NCI-H2227 (cell line): ENCODE data around the gene MRPL23.
"Not testable (repeated sequence)": the region's sequence is repeated elsewhere in the genome, so short reads cannot be mapped to it uniquely, and the experiment has no call there.

Experiments used
- DNase-seq: peaks from one replicate; lab custom pipeline; 2025; ENCODE audit not compliant: unreplicated experiment; lab: John Stamatoyannopoulos, UW

Gene MRPL23

DNA sequence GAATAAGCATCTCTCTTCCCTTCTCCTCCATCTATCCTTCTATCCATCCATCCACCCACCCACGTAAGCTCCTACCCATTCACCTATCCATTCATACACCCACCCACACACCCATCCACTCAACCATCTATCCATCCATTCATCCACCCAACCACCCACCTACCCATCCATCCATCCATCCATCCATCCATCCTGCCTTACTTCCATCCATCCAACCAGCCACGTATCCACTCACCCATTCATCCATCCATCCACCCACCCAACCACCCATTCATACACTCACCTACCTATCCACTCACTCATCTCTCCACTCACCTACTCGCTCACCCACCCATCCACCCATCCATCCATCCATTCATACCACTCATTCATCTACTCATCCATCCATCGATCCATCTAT lies 14.5 kb upstream of the MRPL23 start:
- DNase-seq, result no peak

- DNase-seq, result no peak
Observed at GRCh38 chr11:1933416-1934334, 13.5 kb upstream of the MRPL23 start.

- no peak for DNase-seq
Observed at GRCh38 chr11:1934335-1935155, 12.6 kb upstream of the MRPL23 start.

GRCh38 chr11:1935156-1936071 lies 11.7 kb upstream of the MRPL23 start:
- DNase-seq, result no peak

DNA sequence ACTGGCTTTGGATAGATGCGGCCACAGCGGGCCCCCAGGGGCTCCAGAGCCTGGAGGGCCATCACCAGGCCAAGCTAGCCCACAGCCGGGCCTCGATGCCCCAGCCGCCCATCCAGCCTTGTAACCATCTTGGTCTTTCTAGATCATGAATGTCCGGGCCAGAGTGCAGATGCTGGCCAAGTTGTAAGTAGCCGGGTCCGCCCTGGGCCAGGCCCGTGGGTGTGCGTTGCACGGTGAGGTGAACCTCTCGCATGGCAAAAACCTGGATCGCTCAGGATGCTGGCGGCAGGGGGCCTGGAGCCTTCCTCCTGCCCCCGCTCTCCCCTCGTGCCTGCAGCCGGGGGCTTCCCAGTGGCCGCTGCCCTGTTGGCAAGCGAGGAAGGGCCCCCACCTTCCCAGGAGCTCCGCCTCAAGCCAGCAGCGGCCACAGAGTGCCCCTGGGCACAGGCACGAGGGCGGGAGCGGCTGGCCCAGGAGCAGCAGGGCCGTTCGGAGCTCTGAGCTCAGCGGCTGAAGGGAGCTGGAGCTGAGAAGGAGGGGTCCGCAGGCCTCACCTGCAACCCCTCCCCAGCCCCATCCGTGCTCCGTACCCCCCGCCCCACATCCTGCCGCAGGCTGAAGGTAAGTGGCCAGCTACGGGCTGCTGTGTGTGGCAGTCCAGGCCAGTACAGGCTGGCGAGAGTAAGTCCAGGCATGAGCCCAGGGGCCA lies 10.9 kb upstream of the MRPL23 start:
- no peak for DNase-seq

DNA sequence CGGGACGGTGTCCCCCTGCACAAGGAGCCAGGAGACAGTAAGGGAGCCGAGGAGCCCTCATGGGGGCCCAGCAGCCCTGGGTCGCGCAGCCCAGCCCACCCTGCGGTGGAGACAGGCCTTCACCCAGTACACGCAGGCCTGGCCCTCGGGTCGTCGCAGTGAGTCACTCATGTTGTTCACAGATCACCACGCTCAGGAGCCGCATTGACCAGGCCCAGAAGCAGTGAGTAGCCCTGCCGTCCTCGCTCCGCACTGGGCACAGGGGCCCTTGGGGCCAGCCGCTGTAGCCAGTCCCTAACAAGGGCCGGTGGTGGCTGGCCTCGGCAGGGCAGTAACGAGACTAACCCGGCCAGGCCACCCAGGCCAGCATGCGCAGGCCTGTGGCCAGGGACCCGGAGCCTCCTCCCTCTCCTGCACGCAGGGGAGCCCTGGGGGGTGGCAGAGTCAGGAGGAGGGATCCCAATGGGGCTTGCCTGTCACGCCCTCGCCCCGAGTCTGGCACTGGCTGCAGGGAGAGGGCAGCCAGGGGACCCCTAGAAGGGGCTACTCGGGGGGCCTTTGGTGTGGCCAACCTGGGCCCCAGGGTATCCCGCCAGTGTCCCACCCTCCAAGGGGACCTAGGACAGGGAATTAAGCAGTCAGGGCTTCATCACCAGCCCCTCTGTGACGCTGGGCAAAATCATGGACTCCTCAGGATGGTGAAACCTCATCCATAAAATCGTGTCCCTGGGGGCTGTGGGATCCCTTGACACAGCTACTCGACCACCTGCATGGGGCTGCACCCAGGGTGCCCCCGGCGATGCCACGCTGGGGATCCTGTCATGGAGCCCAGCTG lies 10.1 kb upstream of the MRPL23 start:
- no peak for DNase-seq

DNA sequence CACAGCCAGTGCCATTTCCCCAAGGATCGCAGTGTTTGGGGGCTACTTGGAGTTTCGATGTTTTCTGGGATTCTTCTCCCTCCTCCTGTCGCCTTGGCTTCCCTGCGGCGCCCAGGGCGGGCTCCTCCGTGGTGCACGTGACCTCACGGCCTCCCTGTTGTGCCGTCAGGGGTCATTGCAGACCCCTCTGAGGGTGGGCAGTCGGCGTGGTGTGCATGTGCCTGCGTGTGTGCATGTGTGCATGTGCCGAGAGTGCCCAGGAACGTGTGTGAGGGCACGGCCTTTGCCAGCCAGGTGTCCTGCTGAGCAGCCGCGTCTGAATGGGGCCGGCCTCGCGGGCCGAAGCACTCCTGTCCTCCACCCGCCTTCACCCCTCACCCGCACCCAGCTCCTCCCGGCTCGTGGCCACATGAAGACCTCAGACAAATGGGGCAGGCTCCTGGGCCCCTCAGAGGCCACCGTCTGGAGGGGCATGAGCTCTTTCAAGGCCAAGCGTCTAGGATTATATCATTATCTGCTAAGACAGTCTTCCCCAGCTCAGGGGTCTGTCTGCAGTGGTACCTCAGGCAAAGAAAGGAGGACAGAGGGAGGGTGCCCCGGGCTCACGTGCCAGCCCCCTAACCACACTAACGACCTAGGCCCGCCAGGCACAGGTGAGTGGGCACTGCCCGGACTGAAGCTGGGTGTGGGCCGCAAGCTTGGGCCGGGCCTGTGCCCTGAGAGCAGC lies 9.4 kb upstream of the MRPL23 start:
- DNase-seq, result no peak

GRCh38 chr11:1938343-1939005 lies 8.7 kb upstream of the MRPL23 start:
- DNase-seq, result no peak

- peak; percentile 27 for DNase-seq
Observed at GRCh38 chr11:1939006-1939625, 8.0 kb upstream of the MRPL23 start.

- not testable (repeated sequence) for DNase-seq
Observed at GRCh38 chr11:1939788-1940187, 7.3 kb upstream of the MRPL23 start.

- DNase-seq, result no peak
Observed at GRCh38 chr11:1942558-1943260, 4.4 kb upstream of the MRPL23 start.

DNA sequence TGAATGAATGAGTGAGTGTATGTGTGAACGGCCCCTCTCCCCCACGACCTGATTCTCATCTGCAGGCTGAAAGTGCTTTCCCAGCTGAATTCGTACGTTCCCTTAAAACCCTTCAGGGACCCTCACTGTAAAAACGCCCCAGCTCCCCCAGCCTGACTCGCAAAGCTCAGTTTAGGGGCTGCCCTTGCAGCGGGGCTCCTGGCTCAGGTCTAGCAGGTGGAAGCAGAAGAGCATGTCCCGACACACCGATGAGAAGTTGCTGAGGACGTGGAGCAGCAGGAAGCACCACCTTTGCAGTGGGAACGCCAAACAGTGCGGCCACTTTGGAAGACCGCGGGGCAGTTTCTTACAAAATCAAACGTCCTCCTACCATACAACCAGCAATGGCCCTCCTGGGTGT lies 3.6 kb upstream of the MRPL23 start:
- no peak for DNase-seq

GRCh38 chr11:1943977-1944376 lies 3.2 kb upstream of the MRPL23 start:
- no peak for DNase-seq

DNA sequence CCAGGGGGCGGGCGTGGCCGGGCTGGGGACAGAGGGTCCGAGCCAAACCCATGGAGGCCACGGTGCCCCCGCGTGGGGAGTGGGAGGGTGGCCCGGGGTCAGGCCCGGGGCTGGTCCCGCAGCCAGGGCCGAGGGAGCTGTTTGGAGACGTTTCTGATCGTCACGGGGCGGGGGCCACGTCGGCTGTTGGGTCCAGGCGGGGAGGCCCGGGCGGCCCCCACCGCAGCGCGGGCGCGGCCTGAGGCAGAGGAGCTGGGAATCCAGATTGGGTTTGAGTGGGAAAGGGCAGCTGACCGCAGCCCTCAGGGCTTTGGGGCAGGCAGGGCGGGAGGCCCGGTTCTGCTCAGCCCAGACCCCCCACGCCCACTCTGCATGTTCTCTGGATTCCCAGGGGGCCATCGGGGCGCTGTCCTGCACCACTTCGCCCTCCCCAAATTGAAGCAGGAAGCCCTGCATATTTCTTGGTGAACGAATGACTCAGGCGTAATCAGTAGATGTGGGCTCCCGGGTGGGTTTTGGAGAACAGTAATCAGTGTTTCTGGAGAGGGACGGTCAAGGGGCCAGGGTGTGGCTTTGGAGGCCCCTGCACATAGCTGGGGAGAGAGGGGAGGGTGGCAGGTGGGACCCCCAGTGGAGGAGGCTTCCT lies 583 bp downstream of the MRPL23 start:
- DNase-seq, result no peak

DNA sequence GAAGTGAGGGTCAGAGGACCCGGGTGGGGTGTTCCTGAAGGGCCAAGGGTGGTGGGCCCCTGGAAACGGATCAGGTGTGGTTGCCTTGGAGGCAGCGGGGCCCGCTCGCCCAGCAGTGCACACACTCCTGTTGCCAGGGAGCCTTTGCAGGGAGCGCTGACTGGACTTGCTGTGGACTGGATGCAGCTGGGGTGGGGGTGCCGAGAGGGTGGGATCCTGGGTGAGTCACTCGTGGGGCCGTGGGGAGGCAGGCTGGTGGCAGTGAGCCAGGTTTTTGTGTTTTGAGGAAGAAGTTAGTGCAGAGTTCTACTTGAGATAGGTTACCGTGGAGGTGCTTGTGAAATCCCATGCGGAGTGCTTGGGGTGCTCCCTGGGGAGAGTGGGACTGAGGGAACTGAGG lies 1.3 kb downstream of the MRPL23 start:
- no peak for DNase-seq

- no peak for DNase-seq
Observed at GRCh38 chr11:1949302-1949701, 2.2 kb downstream of the MRPL23 start.

DNA sequence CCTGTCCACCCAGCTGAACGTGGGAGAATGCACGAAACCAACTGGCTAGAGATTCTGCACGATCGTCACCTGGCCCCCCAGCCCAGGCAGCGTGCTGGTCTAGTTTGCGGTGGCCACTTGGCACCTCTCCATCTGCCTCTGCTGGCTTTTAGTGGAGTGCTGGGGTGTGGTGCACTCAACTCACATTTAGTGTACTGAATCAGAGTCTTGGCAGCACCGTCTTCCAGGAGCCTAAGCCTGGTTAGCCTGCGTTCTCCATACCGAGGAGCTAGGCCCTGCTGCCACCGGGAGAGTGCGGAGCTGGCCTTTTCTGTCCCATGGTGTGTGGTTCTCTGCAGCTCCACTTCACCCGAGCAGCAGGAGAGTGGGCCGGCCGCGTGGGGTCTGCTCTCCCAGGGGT lies 2.8 kb downstream of the MRPL23 start:
- no peak for DNase-seq
